Measurements from ENCODE around the gene SLC25A19. TPM values are rescaled to one million over a fixed set of nuclear protein-coding genes. Genes with fewer than 3 reads are reported as not detected.
"Not testable (repeated sequence)": the region's sequence is repeated elsewhere in the genome, so short reads cannot be mapped to it uniquely, and the experiment has no call there.

SLC25A19 gene
- total RNA-seq, 2 experiments from 2014 or later, result 103 to 107 TPM

DNA sequence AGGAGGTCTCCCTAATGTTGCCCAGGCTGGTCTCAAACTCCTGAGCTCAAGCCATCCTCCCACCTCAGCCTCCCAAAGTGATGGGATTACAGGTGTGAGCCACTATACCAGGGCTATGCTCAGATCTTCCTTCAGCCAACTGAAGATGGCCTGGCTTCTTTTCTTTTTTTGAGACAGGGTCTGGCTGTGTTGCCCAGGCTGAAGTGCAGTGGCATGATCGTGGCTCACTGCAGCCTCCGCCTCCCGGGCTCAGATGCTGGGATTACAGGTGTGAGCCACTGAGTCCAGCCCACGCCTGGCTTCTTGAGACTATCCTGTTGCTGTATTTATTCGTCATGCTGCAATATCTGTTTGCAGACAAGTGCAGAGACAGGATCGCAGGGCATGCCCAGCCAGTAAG lies 4.1 kb downstream of the SLC25A19 start:
- H3K4me1 Mint-ChIP-seq, result peaks cover 20% of the 10 kb centered on the region
- DNase-seq, result no peak
- no peak overlapping the region for H3K27ac Mint-ChIP-seq
- no peaks in the 10 kb centered on the region for H3K9me3 Mint-ChIP-seq
- H3K4me3 Mint-ChIP-seq, result no peak overlapping the region
- H3K36me3 Mint-ChIP-seq, result peaks cover 27% of the 10 kb centered on the region
- H3K27me3 Mint-ChIP-seq, result peaks cover 4% of the 10 kb centered on the region

DNA sequence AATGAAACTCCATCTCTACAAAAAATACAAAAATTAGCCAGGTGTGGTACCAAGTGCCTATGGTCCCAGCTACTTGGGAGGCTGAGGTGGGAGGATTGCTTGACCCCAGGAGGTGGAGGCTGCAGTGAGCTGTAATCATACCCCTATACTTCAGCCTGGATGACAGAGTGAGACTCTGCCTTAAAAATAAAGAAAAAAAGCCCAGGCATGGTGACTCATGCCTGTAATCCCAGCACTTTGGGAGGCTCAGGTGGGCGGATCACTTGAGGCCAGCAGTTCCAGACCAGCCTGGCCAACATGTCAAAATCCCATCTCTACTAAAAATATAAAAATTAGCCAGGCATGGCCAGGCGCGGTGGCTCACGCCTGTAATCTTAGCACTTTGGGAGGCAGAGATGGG lies 9.0 kb downstream of the SLC25A19 start:
- not testable (repeated sequence) for H3K27me3 Mint-ChIP-seq, H3K27ac Mint-ChIP-seq, H3K4me1 Mint-ChIP-seq, H3K9me3 Mint-ChIP-seq, DNase-seq, H3K4me3 Mint-ChIP-seq
- H3K36me3 Mint-ChIP-seq, result peaks cover 19% of the 10 kb centered on the region

DNA sequence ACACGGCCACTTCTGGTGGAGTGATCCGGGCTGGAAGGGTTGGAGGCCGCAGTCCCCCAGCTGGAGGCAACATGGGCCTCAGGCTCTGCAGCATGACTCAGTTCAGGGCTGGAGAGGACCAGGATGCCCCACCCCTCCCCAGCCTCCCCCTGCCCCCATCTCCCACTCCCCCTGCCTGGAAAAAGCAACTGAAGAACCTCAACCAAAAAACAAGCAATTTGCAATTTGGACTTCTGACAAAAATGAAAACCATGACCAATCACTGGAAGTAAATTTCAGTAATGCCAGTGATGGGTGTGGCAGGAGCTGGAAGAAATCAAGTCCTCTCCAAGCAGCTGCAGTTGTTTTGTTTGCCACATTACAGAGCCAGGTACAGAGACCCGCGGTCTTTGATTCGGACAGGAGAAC lies 11.6 kb downstream of the SLC25A19 start:
- H3K4me3 Mint-ChIP-seq, result no peak overlapping the region
- no peak overlapping the region for H3K27ac Mint-ChIP-seq
- peaks cover 13% of the 10 kb centered on the region for H3K4me1 Mint-ChIP-seq
- H3K27me3 Mint-ChIP-seq, result no peaks in the 10 kb centered on the region
- peaks cover 24% of the 10 kb centered on the region for H3K36me3 Mint-ChIP-seq
- no peak for DNase-seq
- H3K9me3 Mint-ChIP-seq, result no peaks in the 10 kb centered on the region

DNA sequence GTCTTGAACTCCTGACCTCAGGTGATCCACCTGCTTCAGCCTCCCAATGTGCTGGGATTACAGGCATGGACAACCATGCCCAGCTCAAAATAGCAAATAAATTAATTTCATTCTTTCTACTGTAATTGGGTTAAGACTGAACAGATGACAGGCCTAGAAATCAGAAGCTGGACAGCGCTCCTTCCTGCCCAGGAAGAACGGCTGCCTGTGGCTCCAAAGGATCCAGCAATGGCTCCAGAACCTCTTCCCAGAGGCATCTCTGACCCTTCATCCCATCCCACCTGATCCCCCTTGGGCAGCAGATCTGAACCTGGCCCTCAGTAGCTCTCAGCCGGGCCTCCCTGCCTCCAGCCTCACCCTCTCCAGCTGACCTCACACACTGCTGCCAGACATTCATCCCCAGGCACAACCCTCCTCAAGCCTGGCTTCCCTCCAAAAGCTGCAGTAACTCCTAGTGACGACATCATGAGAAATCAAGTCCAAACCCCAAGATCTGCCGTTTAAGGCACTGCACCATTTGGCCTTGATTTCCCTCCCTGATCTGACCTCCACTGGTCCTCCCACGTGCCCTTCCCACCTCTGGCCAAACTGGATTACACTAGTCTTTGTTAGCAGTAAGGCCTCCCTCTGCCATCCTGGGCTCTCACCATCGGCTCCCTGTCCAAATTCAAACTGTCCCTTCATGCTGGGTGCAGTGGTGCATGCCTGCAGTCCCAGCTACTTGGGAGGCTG lies 15.1 kb downstream of the SLC25A19 start:
- H3K9me3 Mint-ChIP-seq, result no peaks in the 10 kb centered on the region
- H3K4me3 Mint-ChIP-seq, result no peak overlapping the region

DNA sequence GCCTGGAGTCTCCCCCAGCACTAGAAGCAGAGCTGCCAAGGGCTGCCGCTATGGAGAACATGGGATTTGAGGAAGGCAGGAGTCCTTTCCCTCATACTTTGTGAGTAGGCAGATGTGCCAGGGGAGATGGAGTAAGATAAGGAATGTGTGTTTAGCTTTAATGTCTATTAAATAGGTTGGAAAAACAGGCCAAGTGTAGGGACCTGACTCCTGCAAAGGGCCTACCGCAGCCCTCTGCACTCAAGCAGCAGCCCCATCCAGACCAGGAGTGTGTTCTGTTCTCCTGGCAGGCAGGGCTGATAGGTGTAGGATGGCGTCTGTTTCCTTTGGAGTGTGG lies 16.4 kb downstream of the SLC25A19 start:
- peak overlapping the region; percentile 69 for H3K27ac Mint-ChIP-seq
- peaks cover 26% of the 10 kb centered on the region for H3K36me3 Mint-ChIP-seq
- no peaks in the 10 kb centered on the region for H3K27me3 Mint-ChIP-seq

More for the DNA sequence above, 15.1 kb downstream of the SLC25A19 start:
- Mint-ChIP-seq H3K4me1 (peaks cover 27% of the 10 kb centered on the region), H3K27ac (peak overlapping the region; percentile 22), H3K27me3 (no peaks in the 10 kb centered on the region), H3K36me3 (peaks cover 29% of the 10 kb centered on the region)
- DNase-seq, result no peak

DNA sequence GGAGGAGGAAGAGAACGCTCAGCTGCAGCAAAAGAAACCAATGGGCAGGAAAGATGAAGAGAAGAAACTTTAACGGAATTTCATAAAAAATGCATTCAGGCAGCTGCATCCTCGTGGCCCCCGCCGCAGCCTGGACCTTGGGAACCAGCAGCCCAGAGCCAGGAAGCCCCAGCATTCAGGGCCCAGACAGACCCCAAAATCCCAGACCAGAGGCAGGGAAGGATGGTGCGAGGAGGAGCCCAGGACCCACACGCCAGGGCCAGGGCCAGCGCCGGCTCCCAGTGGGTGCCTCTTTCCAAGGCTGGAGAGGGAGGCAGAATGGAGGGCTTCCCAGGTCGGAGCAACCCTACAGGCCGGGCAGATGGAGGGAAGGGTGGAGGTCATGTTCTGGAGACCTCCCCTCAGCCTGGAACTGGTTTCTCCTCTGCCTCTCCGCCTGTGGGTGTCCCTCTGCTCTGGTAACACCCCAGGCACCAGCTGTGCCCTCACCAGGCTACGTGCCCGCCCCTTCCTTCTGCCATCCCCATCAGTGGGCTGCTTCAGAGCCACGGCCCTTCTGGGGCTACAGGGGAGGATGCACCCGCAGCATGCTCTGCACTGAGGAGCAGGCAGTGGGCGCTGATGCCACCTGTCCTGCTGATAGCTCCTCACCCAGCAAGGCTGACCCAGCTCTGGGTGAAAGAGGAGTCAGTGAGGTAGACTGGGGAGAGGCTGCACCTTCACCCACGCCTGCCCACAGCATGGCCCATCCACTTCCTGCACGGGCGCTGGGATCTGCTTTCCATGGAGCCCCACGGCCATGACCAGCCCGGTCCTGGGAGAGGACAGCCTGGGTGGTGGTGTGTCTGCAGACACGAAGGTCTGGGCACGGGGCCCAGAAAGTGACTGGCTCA lies 17.0 kb downstream of the SLC25A19 start:
- Mint-ChIP-seq H3K27me3 (no peaks in the 10 kb centered on the region), H3K27ac (peak overlapping the region; percentile 89), H3K4me1 (peaks cover 35% of the 10 kb centered on the region), H3K9me3 (no peaks in the 10 kb centered on the region), H3K4me3 (peak overlapping the region; percentile 90), H3K36me3 (peaks cover 26% of the 10 kb centered on the region)
- peak; percentile 20 for DNase-seq

More for the DNA sequence above, 16.4 kb downstream of the SLC25A19 start:
- H3K9me3 Mint-ChIP-seq, result no peaks in the 10 kb centered on the region
- H3K4me3 Mint-ChIP-seq, result peak overlapping the region; percentile 90
- peaks cover 34% of the 10 kb centered on the region for H3K4me1 Mint-ChIP-seq
- no peak for DNase-seq

DNA sequence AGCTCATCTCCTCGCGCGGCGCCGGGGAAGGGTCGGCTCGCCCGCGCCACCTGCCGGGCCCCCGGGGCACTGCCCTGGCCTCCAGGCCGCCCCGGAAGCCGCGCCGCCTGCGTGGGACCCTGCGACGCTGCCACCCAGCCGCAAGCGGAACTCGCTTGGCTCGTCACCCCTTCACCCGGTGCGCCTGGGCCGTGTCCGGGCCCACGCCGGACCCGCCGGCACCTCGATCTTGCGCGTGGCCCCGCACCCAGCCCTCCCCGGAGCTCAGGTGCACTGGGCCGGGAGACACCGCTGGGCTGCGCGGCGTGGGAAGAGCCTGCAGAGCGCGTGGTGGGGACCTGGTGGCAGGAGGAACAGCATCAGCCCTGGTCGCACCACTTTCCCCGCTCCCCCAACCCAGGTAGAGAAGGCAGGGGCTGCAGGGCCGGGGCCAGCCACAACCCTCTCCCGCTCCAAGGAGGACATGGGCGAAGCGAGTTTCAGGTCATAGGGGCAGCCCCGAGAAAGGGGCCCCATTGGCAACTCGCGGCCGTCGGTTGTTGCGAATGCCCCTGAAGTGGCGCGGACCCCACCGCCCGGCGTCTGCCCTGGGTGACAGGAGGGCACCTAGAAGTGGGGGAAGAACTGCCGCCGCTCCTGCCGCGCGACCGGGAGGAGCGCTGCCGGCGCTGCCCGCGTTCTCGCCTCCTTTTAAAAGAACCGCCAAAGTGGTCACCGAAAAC lies 17.8 kb downstream of the SLC25A19 start:
- Mint-ChIP-seq H3K36me3 (peaks cover 29% of the 10 kb centered on the region), H3K9me3 (no peaks in the 10 kb centered on the region), H3K27ac (peak overlapping the region; percentile 89), H3K4me1 (peaks cover 37% of the 10 kb centered on the region), H3K4me3 (peak overlapping the region; percentile 90), H3K27me3 (no peaks in the 10 kb centered on the region)
- peak; percentile 95 for DNase-seq

DNA sequence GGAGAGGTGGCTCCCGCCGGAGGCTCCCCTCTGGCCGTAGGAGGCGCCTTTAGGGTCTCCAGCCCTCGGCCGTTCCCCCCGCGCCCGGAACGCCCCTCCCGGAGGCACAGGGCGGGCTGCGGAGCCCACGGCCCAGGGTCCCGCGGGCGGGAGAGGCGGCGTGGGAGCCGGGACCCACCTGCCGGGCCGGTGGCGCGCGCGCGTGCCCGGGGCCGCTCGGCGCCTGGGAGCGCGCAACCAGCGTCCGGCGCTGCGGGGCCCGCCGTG lies 18.3 kb downstream of the SLC25A19 start, which contains the start of gene MIF4GD:
Gene MIF4GD, minus strand, starts transcription at position 266 of the 267 bp plus-strand sequence. CDS start 1,036 bp downstream, outside the sequence.
- Mint-ChIP-seq H3K4me3 (peak within 1 kb of the TSS; percentile 90), H3K27me3 (no peaks in the 10 kb centered on the region), H3K36me3 (peaks cover 30% of the 10 kb centered on the region), H3K9me3 (no peaks in the 10 kb centered on the region), H3K4me1 (peaks cover 37% of the 10 kb centered on the region), H3K27ac (peak within 1 kb of the TSS; percentile 89)
- DNase-seq, result no peak

DNA sequence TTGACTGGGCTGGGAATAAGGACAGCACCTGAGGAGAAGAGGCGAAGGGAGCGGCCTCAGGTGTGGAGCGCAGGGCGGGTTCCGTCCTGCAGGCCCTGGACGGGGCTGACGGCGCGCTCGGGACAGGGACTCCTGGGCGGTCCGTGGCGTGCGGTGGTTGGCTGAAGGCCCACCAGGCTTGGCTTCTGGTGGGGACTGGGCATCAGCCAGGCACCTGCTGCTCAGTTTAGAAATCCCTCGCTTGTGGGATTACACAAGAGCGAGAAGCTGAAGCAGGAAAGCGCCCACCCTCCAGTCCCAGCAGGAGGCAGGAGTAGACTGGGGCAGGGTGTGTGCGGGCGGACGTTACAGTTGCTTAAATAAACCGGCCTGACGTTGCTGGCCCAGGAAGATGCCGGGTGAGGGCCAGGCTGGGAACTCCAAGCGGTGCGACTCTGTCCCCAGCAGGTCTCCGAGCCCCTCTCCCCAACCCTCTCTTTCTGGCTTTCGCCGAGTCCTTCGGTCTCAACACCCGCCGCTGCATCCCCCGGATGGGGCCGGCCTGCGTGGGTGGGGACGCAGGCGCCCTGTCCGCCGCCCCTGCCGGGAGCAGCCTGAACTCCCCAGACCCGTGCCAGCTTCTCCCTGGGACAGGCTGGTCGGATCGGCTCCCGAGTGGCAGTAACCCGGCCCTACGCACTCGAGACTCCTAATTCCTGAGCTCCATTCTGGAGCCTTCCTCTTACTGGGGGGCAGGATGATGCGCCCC lies 18.8 kb downstream of the SLC25A19 start:
- H3K36me3 Mint-ChIP-seq, result peaks cover 32% of the 10 kb centered on the region
- peak overlapping the region; percentile 85 for H3K4me3 Mint-ChIP-seq
- peak; percentile 77 for DNase-seq
- H3K27ac Mint-ChIP-seq, result peak overlapping the region; percentile 82
- H3K27me3 Mint-ChIP-seq, result no peaks in the 10 kb centered on the region
- H3K4me1 Mint-ChIP-seq, result peaks cover 37% of the 10 kb centered on the region
- no peaks in the 10 kb centered on the region for H3K9me3 Mint-ChIP-seq

DNA sequence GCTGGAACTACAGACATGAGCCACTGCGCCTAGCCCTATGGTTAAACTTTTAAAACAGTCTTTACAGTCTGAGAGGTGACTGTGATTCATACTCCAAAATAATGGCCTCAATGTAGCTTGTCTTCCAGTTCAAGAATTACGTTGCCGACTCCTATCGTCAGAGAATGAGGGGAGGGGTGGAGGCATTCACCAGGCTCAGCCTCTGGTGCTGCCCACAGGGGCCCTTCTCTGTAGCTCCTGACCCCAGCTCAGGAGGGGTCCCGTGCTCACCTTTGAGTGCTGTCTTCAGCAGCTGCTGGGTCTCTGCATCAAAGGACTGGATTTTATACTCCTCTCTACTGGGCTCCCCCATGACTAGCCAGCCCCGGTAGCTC lies 19.4 kb downstream of the SLC25A19 start:
- Mint-ChIP-seq H3K36me3 (peaks cover 30% of the 10 kb centered on the region), H3K27ac (peak overlapping the region; percentile 82), H3K9me3 (no peaks in the 10 kb centered on the region), H3K27me3 (no peaks in the 10 kb centered on the region), H3K4me1 (peaks cover 34% of the 10 kb centered on the region), H3K4me3 (peak overlapping the region; percentile 85)
- no peak for DNase-seq

DNA sequence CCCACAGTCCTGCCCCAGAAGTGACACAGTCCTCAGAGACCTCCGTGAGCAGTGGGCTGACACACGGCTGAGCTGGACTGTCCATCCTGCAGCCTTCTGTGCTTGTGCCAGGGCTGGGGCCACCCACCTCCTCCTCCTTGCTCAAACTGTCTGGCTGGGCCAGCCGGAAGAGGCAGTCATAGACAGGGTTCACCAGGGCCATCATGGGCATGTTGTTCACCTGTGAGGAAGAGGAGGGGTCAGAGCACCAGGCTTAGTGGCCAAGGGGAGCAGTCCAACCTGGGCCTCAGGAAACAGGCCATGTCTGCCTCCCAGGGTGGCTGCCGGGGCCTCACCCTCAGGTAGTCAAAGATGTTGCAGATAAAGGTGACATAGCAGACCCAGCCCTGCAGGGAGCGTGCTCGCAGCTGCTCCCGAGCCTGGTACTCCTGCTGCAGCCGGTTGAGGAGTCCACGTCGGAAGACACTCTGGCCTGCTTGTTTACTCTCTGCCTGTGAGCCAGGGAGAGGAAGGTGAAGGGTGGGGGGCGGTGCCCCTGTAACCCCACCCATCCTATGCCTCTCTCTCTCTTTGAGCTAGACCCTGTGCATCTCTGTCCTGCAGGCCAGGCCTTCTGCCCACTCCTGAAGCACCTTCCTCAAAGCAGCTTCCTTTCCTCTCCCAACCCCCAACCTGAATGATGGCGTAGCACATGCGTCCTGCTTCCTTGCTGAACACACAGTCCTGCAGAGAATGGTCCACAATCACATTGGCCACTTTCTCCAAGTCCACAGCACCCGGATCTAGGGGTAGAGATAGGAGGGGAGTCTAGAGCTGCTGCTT lies 21.6 kb downstream of the SLC25A19 start:
- Mint-ChIP-seq H3K27me3 (no peaks in the 10 kb centered on the region), H3K4me1 (peaks cover 32% of the 10 kb centered on the region), H3K9me3 (no peaks in the 10 kb centered on the region), H3K4me3 (no peak overlapping the region), H3K36me3 (peaks cover 27% of the 10 kb centered on the region), H3K27ac (peak overlapping the region; percentile 26)
- DNase-seq, result no peak

DNA sequence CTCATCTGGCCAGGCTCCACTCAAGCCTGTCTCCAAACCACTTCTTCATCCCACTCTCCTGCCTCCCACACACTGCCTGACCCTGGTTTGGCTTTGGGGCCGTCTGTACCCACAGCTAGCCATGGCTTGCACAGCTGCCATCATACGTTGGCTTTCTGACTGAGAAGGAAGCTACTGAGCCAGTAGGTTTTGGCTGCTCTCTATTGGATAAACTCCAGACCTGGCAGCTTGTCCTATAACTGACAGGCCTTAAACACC lies 22.2 kb downstream of the SLC25A19 start:
- DNase-seq, result no peak
- Mint-ChIP-seq H3K4me1 (peaks cover 32% of the 10 kb centered on the region), H3K9me3 (no peaks in the 10 kb centered on the region), H3K27ac (no peak overlapping the region), H3K36me3 (peaks cover 25% of the 10 kb centered on the region), H3K4me3 (peak overlapping the region; percentile 20), H3K27me3 (no peaks in the 10 kb centered on the region)

DNA sequence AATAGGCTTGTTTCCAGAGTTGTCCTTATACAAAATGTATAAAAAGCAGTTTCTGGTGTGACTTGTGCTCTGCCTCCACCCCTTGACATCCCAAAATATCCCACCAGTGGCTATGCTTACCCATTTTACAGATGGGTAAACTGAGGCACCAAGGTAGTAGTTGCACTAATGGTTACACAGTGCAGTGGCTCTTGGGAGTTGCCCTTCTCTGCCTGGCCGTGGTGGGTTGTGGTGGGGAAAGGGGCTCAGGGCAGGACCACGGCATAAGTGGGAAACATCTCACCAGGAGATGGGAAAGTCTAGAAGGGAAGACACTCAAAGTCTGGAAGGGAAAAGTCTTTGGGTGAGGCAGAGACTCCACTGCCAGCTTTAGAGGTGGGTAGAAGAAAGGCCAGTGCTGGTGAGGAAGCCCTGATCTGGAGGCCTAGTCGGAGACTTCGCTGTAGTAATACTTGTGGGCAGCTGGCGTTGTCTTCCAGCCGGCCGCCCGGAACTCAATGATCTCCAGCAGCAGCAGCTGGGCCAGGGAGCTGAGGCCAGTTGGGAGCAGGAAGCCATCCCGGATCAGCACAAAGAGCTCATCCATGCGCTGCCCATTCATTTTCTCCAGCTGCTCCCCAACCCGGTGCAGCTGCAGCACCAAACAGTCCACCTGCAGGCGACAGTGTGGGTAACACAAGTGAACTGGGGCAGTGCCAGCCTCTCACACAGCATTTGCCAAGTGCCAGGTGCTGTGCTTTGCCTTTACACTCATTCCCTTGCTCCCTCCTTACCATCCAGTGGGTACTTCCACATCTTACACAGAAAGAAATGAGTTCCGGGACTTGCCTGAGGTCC lies 22.7 kb downstream of the SLC25A19 start:
- no peak for DNase-seq
- Mint-ChIP-seq H3K36me3 (peaks cover 22% of the 10 kb centered on the region), H3K27me3 (no peaks in the 10 kb centered on the region), H3K9me3 (no peaks in the 10 kb centered on the region), H3K4me3 (no peak overlapping the region), H3K27ac (no peak overlapping the region), H3K4me1 (peaks cover 30% of the 10 kb centered on the region)

Measured in activated naive CD8-positive, alpha-beta T cell treated with anti-CD3 and anti-CD28 coated beads for 36 hours (primary cell).